ENCODE data around the gene MRPL21.

DNA sequence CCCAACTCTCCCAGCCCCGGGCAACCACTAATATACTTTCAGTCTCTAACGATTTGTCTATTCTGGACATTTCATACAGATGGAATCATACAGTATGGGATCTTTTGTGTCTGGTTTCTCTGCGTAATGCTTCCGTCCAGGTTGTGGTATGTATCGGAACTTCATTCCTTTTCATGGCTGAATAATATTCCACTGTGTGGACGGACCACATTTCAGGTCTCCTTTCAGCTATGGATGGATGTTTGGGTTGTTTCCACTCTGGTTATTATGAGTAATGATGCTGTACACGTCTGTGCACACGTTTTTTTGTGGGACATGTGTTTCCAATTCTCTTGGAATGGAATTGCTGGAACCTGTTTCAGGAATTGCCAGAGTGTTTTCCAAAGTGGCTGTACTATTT, 44.5 kb downstream of the MRPL21 start:
- TF ChIP-seq, protein P1, sequence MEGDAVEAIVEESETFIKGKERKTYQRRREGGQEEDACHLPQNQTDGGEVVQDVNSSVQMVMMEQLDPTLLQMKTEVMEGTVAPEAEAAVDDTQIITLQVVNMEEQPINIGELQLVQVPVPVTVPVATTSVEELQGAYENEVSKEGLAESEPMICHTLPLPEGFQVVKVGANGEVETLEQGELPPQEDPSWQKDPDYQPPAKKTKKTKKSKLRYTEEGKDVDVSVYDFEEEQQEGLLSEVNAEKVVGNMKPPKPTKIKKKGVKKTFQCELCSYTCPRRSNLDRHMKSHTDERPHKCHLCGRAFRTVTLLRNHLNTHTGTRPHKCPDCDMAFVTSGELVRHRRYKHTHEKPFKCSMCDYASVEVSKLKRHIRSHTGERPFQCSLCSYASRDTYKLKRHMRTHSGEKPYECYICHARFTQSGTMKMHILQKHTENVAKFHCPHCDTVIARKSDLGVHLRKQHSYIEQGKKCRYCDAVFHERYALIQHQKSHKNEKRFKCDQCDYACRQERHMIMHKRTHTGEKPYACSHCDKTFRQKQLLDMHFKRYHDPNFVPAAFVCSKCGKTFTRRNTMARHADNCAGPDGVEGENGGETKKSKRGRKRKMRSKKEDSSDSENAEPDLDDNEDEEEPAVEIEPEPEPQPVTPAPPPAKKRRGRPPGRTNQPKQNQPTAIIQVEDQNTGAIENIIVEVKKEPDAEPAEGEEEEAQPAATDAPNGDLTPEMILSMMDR (IDR thresholded peaks at IDR 0.05): no peak
- no peak for TF ChIP-seq POLR2A (IDR thresholded peaks at IDR 0.05)
